Fibroblast of lung (primary cell): ENCODE data around the gene OLR1. TPM values are rescaled to one million over a fixed set of nuclear protein-coding genes. Genes with fewer than 3 reads are reported as not detected.
"Not testable (repeated sequence)": the region's sequence is repeated elsewhere in the genome, so short reads cannot be mapped to it uniquely, and the experiment has no call there.

Experiments used
- DNase-seq, 2 donors: peaks; one replicate each; pipeline versions ENCODE4 v3.0.0 to v3.0.0-alpha.2; 2010; ENCODE audit warnings: low read depth in 2 of 2
- H2AFZ ChIP-seq: 2 replicates; pipeline ENCODE4 v1.5.1; 2012; ENCODE audit warnings: low read length, control low read depth, inconsistent platforms
- H3K27ac ChIP-seq: 2 replicates; pipeline ENCODE4 v1.5.1; 2011; ENCODE audit warnings: low read length, control low read depth; ENCODE audit not compliant: insufficient read depth
- H3K27me3 ChIP-seq: 2 replicates; pipeline ENCODE4 v1.5.1; 2011; ENCODE audit warnings: mild to moderate bottlenecking, low read length; ENCODE audit not compliant: control insufficient read depth, insufficient read depth
- H3K36me3 ChIP-seq: 2 replicates; pipeline ENCODE4 v1.5.1; 2011; ENCODE audit warnings: low read length; ENCODE audit not compliant: control insufficient read depth, insufficient read depth
- H3K4me1 ChIP-seq: 2 replicates; pipeline ENCODE4 v1.5.1; 2011; ENCODE audit warnings: low read length; ENCODE audit not compliant: control insufficient read depth, insufficient read depth; ENCODE audit errors: extremely low read depth
- H3K4me2 ChIP-seq: 2 replicates; pipeline ENCODE4 v1.5.1; 2011; ENCODE audit warnings: low read length, control low read depth; ENCODE audit not compliant: insufficient read depth; ENCODE audit errors: extremely low read depth
- H3K4me3 ChIP-seq, 4 experiments: fragments of 200-600 bp in 1 of 4; sonication (generic) in 1 of 4; replicated peaks in 1 of 4; 2 replicates each; pipeline ENCODE4 v1.5.1; 2011 to 2016; ENCODE audit warnings: low read length in 4 of 4, low read depth in 3 of 4, mild to moderate bottlenecking in 3 of 4, control low read depth in 2 of 4, inconsistent platforms in 1 of 4, mixed read lengths in 1 of 4; ENCODE audit not compliant: insufficient read depth in 1 of 4; ENCODE audit errors: control extremely low read depth in 1 of 4
- H3K79me2 ChIP-seq: 2 replicates; pipeline ENCODE4 v1.5.1; 2012; ENCODE audit warnings: mild to moderate bottlenecking, low read length, inconsistent platforms; ENCODE audit not compliant: control insufficient read depth, insufficient read depth
- H3K9ac ChIP-seq: 2 replicates; pipeline ENCODE4 v1.5.1; 2011; ENCODE audit warnings: mild to moderate bottlenecking, low read length, control low read depth; ENCODE audit not compliant: insufficient read depth
- H3K9me3 ChIP-seq: 2 replicates; pipeline ENCODE4 v1.5.1; 2012; ENCODE audit warnings: low read depth, low read length; ENCODE audit not compliant: control insufficient read depth, insufficient read depth
- H4K20me1 ChIP-seq: 2 replicates; pipeline ENCODE4 v1.5.1; 2011; ENCODE audit warnings: low read length; ENCODE audit not compliant: control insufficient read depth, insufficient read depth; ENCODE audit errors: extremely low read depth
- CTCF ChIP-seq, 2 donors: IDR thresholded peaks in 1 of 2; conservative IDR thresholded peaks in 1 of 2; 1 replicate in 1 of 2; 2 replicates in 1 of 2; pipeline ENCODE4 v1.5.1; 2011 to 2012; ENCODE audit warnings: low read length in 2 of 2, control low read depth in 1 of 2, inconsistent platforms in 1 of 2, low read depth in 1 of 2, mild to moderate bottlenecking in 1 of 2
- EZH2 ChIP-seq: IDR thresholded peaks from 2 replicates; pipeline ENCODE4 v1.5.1; 2012; ENCODE audit warnings: low read length, control low read depth, mild to moderate bottlenecking; ENCODE audit errors: missing control alignments
- polyA plus RNA-seq, 2 donors: library from polyadenylated mRNA; depleted of rRNA in 1 of 2; stranded (reverse) in 1 of 2; unstranded in 1 of 2; fragments of >200 nt; gene quantifications; 2 replicates each; pipeline ENCODE4 v1.2.1, GENCODE V29; 2011 to 2012; ENCODE audit warnings: missing spikeins in 1 of 2
- total RNA-seq: library from RNA; depleted of rRNA; stranded (reverse); fragments of >200 nt; gene quantifications from 2 replicates; pipeline ENCODE4 v1.2.1, GENCODE V29; 2014

Gene OLR1
- total and polyA plus RNA-seq, 2 donors (not counting 1 experiment from before 2014, with no cell fraction given): 1.2 to 27.4 TPM

DNA sequence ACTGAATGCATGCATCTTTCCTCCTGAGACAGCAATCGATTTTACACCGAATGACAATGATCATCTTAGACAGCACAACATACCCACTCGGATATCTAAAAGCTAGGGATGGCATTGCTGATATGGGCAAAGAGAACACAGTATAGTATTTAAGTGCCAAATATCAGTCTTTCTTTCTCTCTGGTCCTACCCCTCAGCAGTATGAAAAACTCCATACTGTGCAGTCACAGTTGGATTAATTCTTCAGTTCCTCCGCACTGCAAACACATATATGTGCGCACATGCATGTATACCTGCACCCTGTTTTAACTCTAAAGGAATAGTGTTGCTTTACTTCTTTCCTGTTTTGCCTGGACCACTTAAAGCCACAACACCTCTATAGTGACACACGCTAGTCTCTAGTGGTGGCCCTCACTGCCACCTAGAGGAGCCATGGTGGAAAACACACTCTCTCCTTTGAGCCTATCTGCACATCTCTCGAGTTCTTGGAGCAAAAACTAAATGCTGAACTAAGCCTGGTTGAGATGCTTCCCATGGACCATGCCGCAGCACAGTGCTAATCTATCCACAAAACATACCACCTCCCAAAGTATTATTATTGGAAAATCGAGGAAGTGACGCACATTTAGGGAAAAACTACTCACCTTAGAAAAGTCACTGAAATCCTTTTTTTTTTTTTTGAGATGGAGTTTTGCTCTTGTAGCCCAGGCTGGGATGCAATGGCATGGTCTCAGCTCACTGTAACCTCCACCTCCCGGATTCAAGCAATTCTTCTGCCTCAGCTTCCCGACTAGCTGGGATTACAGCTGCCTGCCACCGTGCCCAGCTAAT lies 18.8 kb upstream of the OLR1 start:
- H3K9ac ChIP-seq: no peak overlapping the region
- H3K9me3 ChIP-seq: no peaks in the 10 kb centered on the region
- no peak overlapping the region for H2AFZ ChIP-seq
- H3K4me3 ChIP-seq: no peak overlapping the region
- DNase-seq: peak; percentile 57 to 84
- no peak overlapping the region for H3K4me2 ChIP-seq
- no peak for TF ChIP-seq EZH2
- TF ChIP-seq CTCF (conservative IDR thresholded peaks at IDR 0.05 in 1 of 2, IDR thresholded peaks at IDR 0.05 in 1 of 2; ENCODE audit: low read depth in 1 of 2, low read length in 2 of 2): peak; percentile 88 to 96
- H4K20me1 ChIP-seq: no peaks in the 10 kb centered on the region
- no peaks in the 10 kb centered on the region for H3K27me3 ChIP-seq
- no peaks in the 10 kb centered on the region for H3K36me3 ChIP-seq
- peaks cover 21% of the 10 kb centered on the region for H3K4me1 ChIP-seq
- H3K27ac ChIP-seq: peak overlapping the region; percentile 78
- H3K79me2 ChIP-seq: no peaks in the 10 kb centered on the region

GRCh38 chr12:10189653-10190052 lies 17.7 kb upstream of the OLR1 start:
- Histone ChIP-seq H3K4me1 (peaks cover 28% of the 10 kb centered on the region), H3K9me3 (no peaks in the 10 kb centered on the region), H3K4me2 (no peak overlapping the region), H3K4me3 (no peak overlapping the region), H3K36me3 (no peaks in the 10 kb centered on the region), H3K9ac (no peak overlapping the region), H3K79me2 (no peaks in the 10 kb centered on the region), H4K20me1 (no peaks in the 10 kb centered on the region), H2AFZ (peak overlapping the region; percentile 48), H3K27ac (peak overlapping the region; percentile 9), H3K27me3 (no peaks in the 10 kb centered on the region)
- TF ChIP-seq CTCF (conservative IDR thresholded peaks at IDR 0.05 in 1 of 2, IDR thresholded peaks at IDR 0.05 in 1 of 2; ENCODE audit: low read depth in 1 of 2, low read length in 2 of 2) (no peak), EZH2 (no peak)
- peak; percentile 39 to 47 for DNase-seq

DNA sequence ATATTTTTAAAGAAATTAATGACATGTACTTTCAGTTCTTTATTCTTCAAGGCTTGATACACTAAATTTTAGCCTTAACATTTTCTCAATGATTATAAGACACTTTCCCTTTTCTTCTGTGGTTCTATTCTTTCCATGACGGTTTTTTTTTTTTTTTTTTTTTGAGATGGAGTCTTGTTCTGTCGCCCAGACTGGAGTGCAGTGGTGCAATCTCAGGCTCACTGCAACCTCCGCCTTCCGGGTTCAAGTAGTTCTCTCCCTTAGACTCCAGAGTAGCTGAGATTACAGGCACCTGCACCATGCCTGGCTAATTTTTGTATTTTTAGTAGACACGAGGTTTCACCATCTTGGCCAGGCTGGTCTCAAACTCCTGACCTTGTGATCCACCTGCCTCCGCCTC lies 15.0 kb upstream of the OLR1 start:
- H3K79me2 ChIP-seq, H2AFZ ChIP-seq, H3K4me2 ChIP-seq, H3K27ac ChIP-seq, DNase-seq, H3K9ac ChIP-seq, H3K27me3 ChIP-seq, H3K4me3 ChIP-seq, H4K20me1 ChIP-seq, H3K9me3 ChIP-seq, H3K36me3 ChIP-seq: not testable (repeated sequence)
- peaks cover 40% of the 10 kb centered on the region for H3K4me1 ChIP-seq
